GM19240 (cell line): ENCODE results near the gene BCAT1.
"Not testable (repeated sequence)": the region's sequence is repeated elsewhere in the genome, so short reads cannot be mapped to it uniquely, and the experiment has no call there.

Source experiments
- DNase-seq: peaks from one replicate; pipeline ENCODE4 v3.0.0; 2011; ENCODE audit warnings: low spot score; ENCODE audit not compliant: insufficient read length

Gene BCAT1

DNA sequence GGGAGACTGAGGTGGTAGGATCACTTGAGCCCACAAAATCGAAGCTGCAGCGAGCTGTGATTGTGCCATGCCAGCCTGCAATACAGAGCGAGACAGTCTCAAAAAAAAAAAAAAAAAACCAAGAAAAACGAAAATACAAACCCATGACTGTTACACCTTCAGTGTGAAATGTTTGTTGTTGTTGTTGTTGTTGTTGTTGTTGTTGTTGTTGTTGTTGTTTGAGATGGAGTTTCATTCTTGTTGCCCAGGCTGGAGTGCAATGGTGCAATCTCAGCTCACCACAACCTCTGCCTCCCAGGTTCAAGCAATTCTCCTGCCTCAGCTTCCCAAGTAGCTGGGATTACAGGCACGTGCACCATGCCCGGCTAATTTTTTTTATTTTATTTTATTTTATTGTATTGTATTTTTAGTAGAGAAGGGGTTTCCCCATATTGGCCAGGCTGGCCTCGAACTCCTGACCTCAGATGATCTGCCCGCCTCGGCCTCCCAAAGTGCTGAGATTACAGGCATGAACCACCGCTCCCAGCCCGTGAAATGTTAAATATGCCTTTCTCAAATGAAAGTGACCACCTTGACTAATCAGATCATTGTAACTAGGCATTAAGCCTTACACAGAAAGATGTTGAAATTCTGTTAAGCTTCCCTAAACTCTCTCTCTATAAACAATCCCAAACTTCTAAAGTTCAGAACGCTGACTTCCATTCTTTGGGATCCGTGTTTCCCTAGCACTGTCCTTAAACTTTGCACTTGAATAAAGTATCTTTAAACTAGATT is 20.2 kb downstream of the BCAT1 start:
- DNase-seq: not testable (repeated sequence)

DNA sequence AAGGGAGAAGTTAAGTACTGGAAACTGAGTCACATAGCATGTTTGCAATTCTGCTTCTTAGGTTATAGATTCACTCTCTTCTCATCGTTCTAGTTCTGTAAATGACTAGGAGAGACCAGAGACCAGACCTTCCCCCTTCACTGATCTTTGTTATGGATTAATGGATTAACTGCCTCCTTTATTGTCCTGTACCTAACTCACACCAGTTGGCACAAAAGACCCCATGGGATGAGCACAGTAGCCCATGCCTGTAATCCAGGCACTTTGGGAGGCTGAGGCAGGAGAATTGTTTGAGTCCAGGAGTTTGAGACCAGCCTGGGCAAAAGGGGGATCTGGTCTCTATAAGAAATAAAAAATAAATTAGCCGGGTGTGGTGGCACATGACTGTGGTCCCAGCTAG is 20.8 kb downstream of the BCAT1 start:
- DNase-seq: no peak

DNA sequence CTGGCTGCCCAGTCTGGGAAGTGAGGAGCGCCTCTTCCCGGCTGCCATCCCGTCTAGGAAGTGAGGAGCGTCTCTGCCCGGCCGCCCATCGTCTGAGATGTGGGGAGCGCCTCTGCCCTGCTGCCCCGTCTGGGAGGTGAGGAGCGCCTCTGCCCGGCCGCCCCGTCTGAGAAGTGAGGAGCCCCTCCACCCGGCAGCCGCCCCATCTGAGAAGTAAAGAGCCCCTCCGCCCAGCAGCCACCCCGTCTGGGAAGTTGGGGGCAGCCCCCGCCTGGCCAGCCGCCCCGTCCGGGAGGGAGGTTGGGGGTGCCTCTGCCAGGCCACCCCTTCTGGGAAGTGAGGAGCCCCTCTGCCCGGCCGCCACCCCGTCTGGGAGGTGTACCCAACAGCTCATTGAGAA is 22.8 kb downstream of the BCAT1 start:
- not testable (repeated sequence) for DNase-seq

DNA sequence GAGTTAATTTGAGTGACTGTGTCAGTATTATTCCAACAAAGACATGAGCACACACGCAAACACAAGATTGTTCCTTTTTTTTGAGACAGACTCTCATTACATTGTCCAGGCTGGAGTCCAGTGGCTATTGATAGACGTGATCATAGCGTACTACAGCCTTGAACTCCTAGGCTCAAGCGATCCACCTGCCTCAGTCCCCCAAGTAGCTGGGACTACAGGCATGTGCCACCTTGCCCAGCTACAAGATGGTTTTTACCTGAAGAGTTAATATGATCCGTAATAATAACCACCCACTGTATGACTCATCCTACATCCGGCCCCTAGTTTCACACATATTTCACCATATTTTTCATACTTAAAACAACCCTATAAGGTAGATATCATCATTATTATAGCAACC is 26.8 kb downstream of the BCAT1 start:
- no peak for DNase-seq

GRCh38 chr12:24921251-24922038 is 27.5 kb downstream of the BCAT1 start:
- no peak for DNase-seq

GRCh38 chr12:24920141-24920540 is 28.8 kb downstream of the BCAT1 start:
- no peak for DNase-seq

GRCh38 chr12:24919346-24920001 is 29.4 kb downstream of the BCAT1 start:
- DNase-seq: no peak

DNA sequence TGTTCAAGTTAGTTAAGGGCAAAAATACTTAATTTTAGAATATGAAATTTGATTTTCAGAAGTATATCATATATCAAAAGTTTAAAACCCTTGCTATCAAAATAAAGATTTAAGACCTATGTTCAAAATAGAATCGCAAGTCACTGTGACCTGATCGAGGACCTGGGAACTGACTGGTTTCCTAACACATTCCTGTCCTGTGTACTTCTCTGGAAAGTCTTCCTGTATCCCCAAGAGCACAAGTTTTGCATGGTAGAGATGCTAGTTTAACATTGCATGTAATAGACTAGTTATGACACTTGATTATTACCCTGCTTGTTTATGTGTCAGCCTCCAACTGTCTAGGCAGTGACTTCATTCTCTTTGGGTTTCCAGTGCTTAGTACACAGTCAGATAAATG is 30.3 kb downstream of the BCAT1 start:
- DNase-seq: no peak

GRCh38 chr12:24915501-24915900 is 33.4 kb downstream of the BCAT1 start:
- no peak for DNase-seq

DNA sequence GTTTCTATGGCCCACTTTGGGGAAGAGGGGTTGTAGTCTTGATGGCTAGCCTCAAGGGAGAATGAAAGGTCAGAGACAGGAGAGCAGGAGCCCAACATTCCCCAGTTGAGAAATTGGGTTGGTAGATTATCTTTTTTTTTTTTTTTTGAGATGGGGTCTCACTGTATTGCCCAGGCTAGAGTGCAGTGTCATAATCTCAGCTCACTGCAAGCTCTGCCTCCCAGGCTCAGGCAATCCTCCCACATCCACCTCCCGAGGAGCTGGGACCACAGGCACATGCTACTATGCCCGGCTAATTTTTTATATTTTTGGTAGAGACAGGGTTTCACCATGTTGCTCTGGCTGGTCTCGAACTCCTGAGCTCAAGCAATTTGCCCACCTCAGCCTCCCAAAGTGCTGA is 34.9 kb downstream of the BCAT1 start:
- no peak for DNase-seq

GRCh38 chr12:24913130-24913529 is 35.8 kb downstream of the BCAT1 start:
- no peak for DNase-seq

GRCh38 chr12:24911271-24911791 is 37.6 kb downstream of the BCAT1 start:
- no peak for DNase-seq

DNA sequence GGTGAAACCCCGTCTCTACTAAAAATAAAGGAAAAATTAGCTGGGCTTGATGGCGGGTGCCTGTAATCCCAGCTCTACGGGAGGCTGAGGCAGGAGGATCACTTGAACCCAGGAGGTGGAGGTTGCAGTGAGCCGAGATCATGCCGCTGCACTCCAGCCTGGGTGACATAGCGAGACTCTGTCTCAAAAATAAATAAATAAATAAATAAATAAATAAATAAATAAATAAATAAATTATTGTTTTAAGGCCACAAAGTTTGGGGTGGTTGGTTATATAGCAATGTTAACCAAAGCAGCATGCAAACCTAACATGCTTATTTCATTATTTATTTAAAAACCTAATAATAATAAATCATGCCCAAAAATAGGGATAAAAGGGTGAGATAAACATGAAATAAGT is 38.7 kb downstream of the BCAT1 start:
- DNase-seq: not testable (repeated sequence)

DNA sequence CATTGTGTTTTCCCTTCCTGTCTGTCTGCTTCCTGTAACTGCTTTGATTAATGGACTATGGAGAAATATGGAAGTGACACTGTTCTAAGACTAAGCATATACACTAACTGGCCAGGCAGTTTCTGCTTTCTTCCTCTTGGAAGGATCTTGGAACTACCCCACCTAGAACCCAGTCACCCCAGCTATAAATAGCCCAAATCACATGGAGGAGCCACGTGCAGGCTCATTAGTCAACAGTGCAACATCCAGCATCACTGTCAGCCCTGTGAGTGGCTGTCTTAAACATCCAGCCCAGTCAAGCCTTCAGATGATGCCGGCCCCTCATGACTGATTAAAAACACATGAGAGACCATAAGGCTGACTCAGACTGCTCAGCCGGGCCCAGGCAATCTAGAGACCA is 39.2 kb downstream of the BCAT1 start:
- no peak for DNase-seq

GRCh38 chr12:24907464-24907863 is 41.4 kb downstream of the BCAT1 start:
- DNase-seq: no peak

- no peak for DNase-seq
Measured at GRCh38 chr12:24906141-24906540, 42.8 kb downstream of the BCAT1 start.

DNA sequence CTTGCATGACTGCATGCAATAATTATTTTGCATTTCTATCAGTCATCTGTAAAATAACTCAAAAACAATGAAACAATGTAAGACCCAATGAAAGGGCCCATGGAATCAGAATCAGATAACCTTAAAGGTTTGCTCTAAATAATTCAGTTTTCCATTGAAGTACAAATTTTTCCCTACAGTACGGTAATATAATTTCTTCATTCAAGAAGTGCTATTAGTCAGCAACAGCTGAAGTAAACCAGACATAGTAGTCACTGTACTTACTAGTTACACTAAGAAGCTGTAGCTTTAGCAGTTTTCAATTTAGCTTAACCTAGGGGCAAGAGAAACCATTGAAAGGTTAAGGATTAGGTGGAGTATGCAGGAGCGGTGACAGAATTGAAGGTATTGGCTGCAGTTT is 43.5 kb downstream of the BCAT1 start:
- no peak for DNase-seq

- no peak for DNase-seq
Measured at GRCh38 chr12:24904871-24905270, 44.0 kb downstream of the BCAT1 start.

DNA sequence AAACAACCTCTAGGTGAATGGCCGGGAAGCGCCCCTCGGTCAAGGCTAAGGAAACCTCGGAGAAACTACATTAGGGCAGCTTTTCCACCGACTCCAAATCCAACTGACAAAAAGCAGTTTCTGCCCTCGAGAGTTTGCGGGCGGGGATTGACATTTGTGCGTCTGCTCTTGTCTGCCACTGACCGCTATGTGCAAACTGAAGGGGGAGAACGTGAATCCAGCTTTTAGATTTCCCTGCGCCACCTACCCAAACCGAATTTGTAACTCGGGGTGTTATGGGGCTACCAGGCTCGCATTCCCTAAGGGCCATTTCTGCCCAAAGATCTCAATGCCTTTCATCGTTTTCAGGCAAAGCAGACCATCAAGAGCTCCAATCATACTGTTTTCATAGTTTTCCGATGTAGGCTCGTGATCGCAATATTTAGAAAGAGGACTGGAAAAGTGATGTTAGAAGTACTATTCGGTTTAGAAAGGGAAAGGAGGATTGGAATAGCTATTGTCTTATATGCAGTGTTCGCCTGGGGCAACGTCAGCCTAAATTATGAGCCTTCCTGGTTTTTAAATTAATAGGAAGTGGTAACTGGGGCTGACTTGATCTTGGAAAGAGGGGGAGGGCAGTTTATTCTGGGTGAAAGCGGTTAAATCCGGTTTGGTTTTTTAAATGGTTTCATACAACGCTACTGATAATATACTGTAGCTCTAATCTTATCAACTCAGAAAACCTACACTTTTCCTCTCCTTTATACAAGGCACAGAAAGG is 45.4 kb downstream of the BCAT1 start:
- no peak for DNase-seq

- DNase-seq: peak; percentile 2
Measured at GRCh38 chr12:24902511-24903328, 46.2 kb downstream of the BCAT1 start.
